Tongue (tissue), 2 donors: ENCODE data around the gene MBP. TPM values are rescaled to one million over a fixed set of nuclear protein-coding genes. Genes with fewer than 3 reads are reported as not detected.

ENCODE experiments used
- DNase-seq: peaks from one replicate; pipeline ENCODE4 v3.0.0-alpha.2; 2015
- total RNA-seq: library from RNA; depleted of rRNA; stranded (reverse); fragments of >200 nt; gene quantifications from one replicate; pipeline ENCODE4 v1.2.3, GENCODE V29; 2014

The MBP gene
- total RNA-seq, 1 donor from 2014 or later = 43.0 TPM

DNA sequence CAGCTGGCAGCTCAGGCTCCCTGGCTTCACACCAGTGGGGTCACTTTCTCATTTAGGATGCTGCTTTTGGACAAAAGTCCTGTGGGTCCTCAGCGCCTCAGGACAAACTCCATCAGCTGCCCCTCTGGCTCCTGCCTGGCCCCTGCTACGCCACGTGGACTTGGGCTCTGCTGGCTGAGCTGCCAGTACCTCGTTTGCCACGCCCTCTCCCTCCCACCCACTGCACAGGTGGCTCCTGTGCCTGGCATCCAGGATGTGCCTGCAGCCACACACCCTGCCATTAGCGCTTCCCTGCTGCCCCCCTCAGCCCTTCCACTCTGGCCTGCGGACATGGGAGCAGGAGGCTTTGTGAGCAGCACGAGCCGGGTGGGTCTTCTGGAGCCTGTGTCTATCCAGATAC lies 191.3 kb downstream of the MBP start:
- no peak for DNase-seq

DNA sequence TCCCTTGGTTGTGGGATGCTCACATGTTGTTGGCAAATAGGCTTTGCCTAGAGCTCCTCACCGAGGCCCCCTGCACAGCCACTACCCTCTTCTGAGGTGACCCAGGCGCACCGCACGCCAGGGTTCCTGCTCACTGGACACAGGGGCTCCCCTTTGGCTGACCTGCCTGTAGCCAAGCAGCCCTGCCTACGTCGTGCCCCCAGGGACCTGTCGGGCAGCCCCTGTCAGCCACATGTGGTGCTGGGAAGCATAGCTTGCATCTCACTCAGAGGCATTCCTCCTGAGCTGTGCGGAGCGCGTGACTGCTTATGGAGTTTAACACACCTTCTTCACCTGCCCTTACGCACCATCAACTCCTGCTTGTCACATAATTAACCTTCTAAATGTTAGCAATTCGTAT lies 194.0 kb downstream of the MBP start:
- DNase-seq = no peak

DNA sequence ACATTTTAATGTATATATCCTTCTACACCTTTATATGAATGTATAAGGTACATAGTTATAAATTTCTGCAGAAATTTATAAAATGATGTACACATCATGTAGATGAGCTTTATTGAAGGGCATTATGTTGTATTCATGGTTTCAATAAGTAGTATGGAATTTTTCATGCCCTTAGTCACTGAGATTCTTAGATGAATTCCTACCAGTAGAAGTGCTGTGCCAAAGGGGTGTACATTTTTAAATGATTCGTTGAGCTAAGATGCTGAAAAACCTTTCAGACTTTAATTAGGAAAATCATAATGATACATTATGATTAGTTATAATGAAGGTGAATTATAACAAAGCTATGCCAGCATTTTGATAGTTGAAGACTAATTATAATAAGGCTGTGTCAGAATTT lies 195.0 kb downstream of the MBP start:
- DNase-seq = no peak

DNA sequence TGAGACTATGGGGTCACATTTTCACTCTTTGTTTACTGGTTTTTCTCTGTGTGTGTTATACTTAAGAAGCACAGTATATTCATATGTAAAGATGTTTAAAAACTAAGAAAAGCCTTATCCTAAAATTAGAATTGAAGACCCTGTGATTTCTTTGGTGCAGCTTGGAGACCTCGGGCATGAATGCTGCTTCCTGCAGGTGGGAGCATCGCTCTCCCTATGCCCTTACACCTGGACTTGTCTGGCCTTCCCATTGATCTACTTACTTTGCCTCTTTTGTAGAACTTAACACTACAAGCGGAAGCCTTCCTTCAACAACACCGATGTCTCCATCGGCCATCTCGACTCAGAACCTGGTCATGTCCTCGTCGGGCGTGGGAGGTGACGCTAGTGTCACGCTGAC lies 195.7 kb downstream of the MBP start:
- DNase-seq = no peak

DNA sequence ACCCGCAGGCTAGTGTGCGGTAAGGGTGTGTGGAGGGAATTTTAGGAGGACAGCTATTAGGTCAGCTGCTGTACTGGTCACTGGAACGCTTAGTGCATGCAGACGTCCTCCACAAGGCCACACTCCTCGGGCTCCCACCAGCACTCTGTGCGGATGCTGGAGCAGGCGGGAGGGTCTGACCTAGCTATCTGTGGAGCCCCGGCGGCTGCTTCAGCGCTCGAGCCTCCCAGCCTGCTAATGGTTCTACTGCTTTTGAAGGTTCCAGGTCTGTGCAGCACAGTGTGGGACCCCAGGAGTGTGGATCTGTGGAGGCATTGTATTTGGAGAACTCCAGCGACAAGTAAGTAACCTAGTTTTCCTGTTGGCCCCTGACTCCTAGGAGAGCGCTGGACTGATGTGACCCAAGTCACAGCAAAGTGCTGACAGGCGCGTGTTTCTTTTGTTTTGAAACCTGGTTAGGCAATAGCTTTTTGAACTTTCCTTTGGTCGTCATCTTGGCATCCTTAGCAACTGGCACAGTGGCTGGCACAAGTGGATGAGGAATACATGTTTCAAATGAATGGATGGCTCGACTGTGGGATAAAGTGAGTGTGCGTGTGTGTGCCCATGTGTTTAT lies 196.8 kb downstream of the MBP start:
- no peak for DNase-seq

DNA sequence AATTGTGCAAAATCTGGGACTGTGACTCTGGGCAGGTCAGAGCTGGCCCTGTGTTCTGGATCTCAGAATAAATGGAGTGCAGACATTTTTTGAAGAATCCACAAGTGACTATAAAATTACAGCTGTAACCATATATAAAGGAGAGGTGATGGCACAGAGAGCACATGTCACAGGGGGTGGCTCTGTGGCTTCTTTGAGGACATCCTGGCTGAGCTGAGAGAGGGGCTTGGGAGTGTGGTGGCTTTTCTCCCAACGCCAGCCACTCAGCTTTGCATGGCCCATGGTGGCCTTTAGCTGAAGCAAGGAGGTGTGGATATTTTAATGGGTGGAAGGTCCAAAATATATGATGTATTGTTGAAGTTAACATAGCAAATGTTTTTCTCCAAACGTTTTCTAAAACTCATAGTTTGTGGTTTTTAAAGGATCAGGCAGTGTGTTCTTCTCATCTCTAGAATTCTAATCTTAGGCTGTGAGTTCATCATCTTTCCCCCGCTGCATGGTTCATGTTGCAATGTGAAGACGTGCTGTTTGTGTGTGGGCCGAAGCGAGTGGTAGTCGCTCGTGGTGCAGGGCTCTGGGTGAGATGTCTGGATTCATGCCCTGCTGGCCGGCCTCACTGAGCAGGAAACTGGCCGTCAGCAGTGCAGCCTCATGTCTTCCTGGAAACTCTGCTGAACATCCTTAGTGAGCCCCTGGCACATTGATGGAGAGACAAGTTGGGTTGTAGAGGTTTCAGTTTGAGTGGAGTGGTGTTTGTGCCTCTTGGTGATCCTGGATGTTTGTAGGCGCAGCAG lies 200.4 kb downstream of the MBP start:
- DNase-seq = no peak

DNA sequence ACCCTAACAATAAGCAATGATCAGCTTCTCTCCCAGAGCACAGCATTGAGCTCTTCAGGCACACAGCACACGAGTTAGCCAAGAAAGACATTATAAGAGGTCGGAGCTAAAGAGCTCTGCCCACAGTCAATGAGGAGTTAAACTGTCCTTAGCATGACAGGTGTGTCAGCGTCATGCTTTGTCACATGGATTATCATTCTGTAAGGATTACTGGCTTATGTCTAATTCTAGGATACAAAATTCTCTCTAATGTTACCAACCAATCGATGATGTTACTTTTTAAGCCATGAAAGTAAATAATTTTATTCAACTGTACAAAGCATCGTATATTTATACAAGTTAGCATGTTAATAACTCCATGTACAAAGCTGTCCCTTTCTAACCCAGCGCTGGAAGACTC lies 201.4 kb downstream of the MBP start:
- DNase-seq = no peak

Other genes starting within 250 kb of the MBP start
- gene GALR1, start 117.1 kb upstream of the MBP start, total RNA-seq = 0.21 TPM